ENCODE measurements around the gene TSPAN31. TPM values are rescaled to one million over a fixed set of nuclear protein-coding genes. Genes with fewer than 3 reads are reported as not detected.

Gene TSPAN31
- total and polyA plus RNA-seq, 12 donors, result 25.3 to 115 (median 55.9) TPM

- whole genome bisulfite sequencing, 4 donors, result 89 to 93% (median 91%) methylated on average over 6 of the region's 6 CpGs
Observed at GRCh38 chr12:57795354-57795753, 50.5 kb downstream of the TSPAN31 start.

GRCh38 chr12:57796996-57797395 lies 52.2 kb downstream of the TSPAN31 start:
- intact Hi-C loops (cut with DNase I), result no loop called here
- H3K9me3 ChIP-seq (replicated peaks in 1 of 3), result no peaks in the 10 kb centered on the region
- DNase-seq, result no peak
- TF ChIP-seq POLR2A (IDR thresholded peaks at IDR 0.05), result no peak
- no peak for TF ChIP-seq CTCF (IDR thresholded peaks at IDR 0.05)
- peaks cover 0 to 82% of the 10 kb centered on the region in 2 donors for H3K36me3 ChIP-seq (replicated peaks in 1 of 2)
- H3K27ac ChIP-seq, result no peak overlapping the region
- WGBS, 4 donors, result 94 to 100% (median 97%) methylated on average over 1 of the region's 1 CpG
- peaks cover 9 to 27% of the 10 kb centered on the region in 2 donors for H3K4me1 ChIP-seq (replicated peaks in 1 of 2)
- H3K27me3 ChIP-seq, result no peaks in the 10 kb centered on the region
- H3K4me3 ChIP-seq, result no peak overlapping the region

More at GRCh38 chr12:57795354-57795753, 50.5 kb downstream of the TSPAN31 start:
- Histone ChIP-seq H3K27me3 (no peaks in the 10 kb centered on the region), H3K27ac (peak overlapping the region in 3 of 5 donors; percentile 17 to 83 (median 78)), H3K4me1 (replicated peaks in 1 of 2) (peaks cover 9 to 27% of the 10 kb centered on the region in 2 donors), H3K9me3 (replicated peaks in 1 of 3) (no peaks in the 10 kb centered on the region), H3K4me3 (no peak overlapping the region), H3K36me3 (replicated peaks in 1 of 2) (peaks cover 0 to 69% of the 10 kb centered on the region in 2 donors)
- intact Hi-C loops (cut with DNase I), result no loop called here
- no peak for DNase-seq
- TF ChIP-seq POLR2A (IDR thresholded peaks at IDR 0.05) (no peak), CTCF (IDR thresholded peaks at IDR 0.05) (no peak)

- H3K4me3 ChIP-seq, result no peak overlapping the region
- intact Hi-C loops (cut with DNase I), result no loop called here
- no peaks in the 10 kb centered on the region for H3K27me3 ChIP-seq
- no peak for DNase-seq
- H3K36me3 ChIP-seq (replicated peaks in 1 of 2), result peaks cover 0 to 82% of the 10 kb centered on the region in 2 donors
- peak overlapping the region in 2 of 5 donors; percentile 4 to 8 for H3K27ac ChIP-seq
- H3K9me3 ChIP-seq (replicated peaks in 1 of 3), result no peaks in the 10 kb centered on the region
- 95 to 100% (median 98%) methylated on average over 1 of the region's 1 CpG for WGBS, 4 donors
- peaks cover 9 to 25% of the 10 kb centered on the region in 2 donors for H3K4me1 ChIP-seq (replicated peaks in 1 of 2)
- TF ChIP-seq POLR2A (IDR thresholded peaks at IDR 0.05) (no peak), CTCF (IDR thresholded peaks at IDR 0.05) (no peak)
Observed at GRCh38 chr12:57797933-57798332, 53.1 kb downstream of the TSPAN31 start.

Small RNA genes within 50 kb of the gene (microRNA-seq; reads per million reads assigned to microRNA genes)
- 0 to 0.45 (median 0) reads per million in 3 donors for gene MIR6759

Other genes starting within 250 kb of the TSPAN31 start
- 10 to 100 TPM in 8 of 9 donors, 1 to 10 TPM in 1; 7.7 to 65.1 (median 31.1) TPM for gene DDIT3, start 224.5 kb upstream of the TSPAN31 start, total RNA-seq
- 10 to 100 TPM; 72.8 to 98.4 (median 72.9) TPM for gene DDIT3, start 224.5 kb upstream of the TSPAN31 start, polyA plus RNA-seq
- gene MBD6, start 222.2 kb upstream of the TSPAN31 start, total RNA-seq, result 100 to 1,000 TPM in 2 of 9 donors, 10 to 100 TPM in 7; 10.5 to 128 (median 32.6) TPM
- 100 to 1,000 TPM in 1 of 3 donors, 10 to 100 TPM in 2; 21.7 to 167 (median 91.4) TPM for gene MBD6, start 222.2 kb upstream of the TSPAN31 start, polyA plus RNA-seq
- 100 to 1,000 TPM; 114 to 202 (median 137) TPM for gene DCTN2, start 197.8 kb upstream of the TSPAN31 start, total RNA-seq
- gene DCTN2, start 197.8 kb upstream of the TSPAN31 start, polyA plus RNA-seq, result 100 to 1,000 TPM in 2 of 3 donors, 10 to 100 TPM in 1; 81.2 to 238 (median 101) TPM
- 1 to 10 TPM in 4 of 9 donors, under 1 TPM in 4, not detected in 1; 0.32 to 7.6 (median 1.3) TPM for gene KIF5A, start 195.0 kb upstream of the TSPAN31 start, total RNA-seq
- gene KIF5A, start 195.0 kb upstream of the TSPAN31 start, polyA plus RNA-seq, result 1 to 10 TPM; 1.9 to 7.4 (median 5.6) TPM
- 10 to 100 TPM; 19.5 to 75.9 (median 28.8) TPM for gene PIP4K2C, start 153.8 kb upstream of the TSPAN31 start, total RNA-seq
- 10 to 100 TPM in 1 of 3 donors, 1 to 10 TPM in 2; 8.1 to 31.5 (median 8.6) TPM for gene PIP4K2C, start 153.8 kb upstream of the TSPAN31 start, polyA plus RNA-seq
- gene DTX3, start 140.2 kb upstream of the TSPAN31 start, total RNA-seq, result 10 to 100 TPM; 21.4 to 59.7 (median 46.0) TPM
- gene DTX3, start 140.2 kb upstream of the TSPAN31 start, polyA plus RNA-seq, result 100 to 1,000 TPM in 1 of 3 donors, 10 to 100 TPM in 2; 20.4 to 136 (median 98.9) TPM
- gene ARHGEF25, start 133.6 kb upstream of the TSPAN31 start, total RNA-seq, result 10 to 100 TPM in 4 of 9 donors, 1 to 10 TPM in 5; 4.9 to 15.9 (median 9.3) TPM
- 10 to 100 TPM in 2 of 3 donors, 1 to 10 TPM in 1; 5.3 to 86.4 (median 34.4) TPM for gene ARHGEF25, start 133.6 kb upstream of the TSPAN31 start, polyA plus RNA-seq
- 1 to 10 TPM in 5 of 9 donors, under 1 TPM in 4; 0.17 to 7.4 (median 1.1) TPM for gene B4GALNT1, start 111.8 kb upstream of the TSPAN31 start, total RNA-seq
- gene B4GALNT1, start 111.8 kb upstream of the TSPAN31 start, polyA plus RNA-seq, result 1 to 10 TPM; 1.0 to 1.3 (median 1.3) TPM
- 100 to 1,000 TPM; 157 to 428 (median 293) TPM for gene OS9, start 50.9 kb upstream of the TSPAN31 start, total RNA-seq
- 100 to 1,000 TPM; 155 to 282 (median 234) TPM for gene OS9, start 50.9 kb upstream of the TSPAN31 start, polyA plus RNA-seq
- gene AGAP2, start 6.3 kb upstream of the TSPAN31 start, total RNA-seq, result 1 to 10 TPM in 7 of 9 donors, under 1 TPM in 2; 0.50 to 4.0 (median 1.8) TPM
- 1 to 10 TPM; 1.9 to 8.1 (median 2.6) TPM for gene AGAP2, start 6.3 kb upstream of the TSPAN31 start, polyA plus RNA-seq
- gene CDK4, start 7.3 kb downstream of the TSPAN31 start, total RNA-seq, result 100 to 1,000 TPM in 8 of 9 donors, 10 to 100 TPM in 1; 90.9 to 197 (median 145) TPM
- gene CDK4, start 7.3 kb downstream of the TSPAN31 start, polyA plus RNA-seq, result 10 to 100 TPM; 46.8 to 78.8 (median 66.1) TPM
- gene MARCHF9, start 10.1 kb downstream of the TSPAN31 start, total RNA-seq, result 10 to 100 TPM in 7 of 9 donors, 1 to 10 TPM in 2; 6.7 to 23.4 (median 16.5) TPM
- 10 to 100 TPM in 2 of 3 donors, 1 to 10 TPM in 1; 9.5 to 45.1 (median 44.0) TPM for gene MARCHF9, start 10.1 kb downstream of the TSPAN31 start, polyA plus RNA-seq
- 10 to 100 TPM in 1 of 9 donors, 1 to 10 TPM in 7, under 1 TPM in 1; 0.48 to 10.4 (median 2.8) TPM for gene CYP27B1, start 22.0 kb downstream of the TSPAN31 start, total RNA-seq
- 1 to 10 TPM; 2.5 to 3.8 (median 3.5) TPM for gene CYP27B1, start 22.0 kb downstream of the TSPAN31 start, polyA plus RNA-seq
- 10 to 100 TPM in 8 of 9 donors, 1 to 10 TPM in 1; 4.7 to 56.8 (median 22.6) TPM for gene METTL1, start 27.1 kb downstream of the TSPAN31 start, total RNA-seq
- gene METTL1, start 27.1 kb downstream of the TSPAN31 start, polyA plus RNA-seq, result 10 to 100 TPM; 53.4 to 87.8 (median 62.6) TPM
- 10 to 100 TPM in 5 of 9 donors, 1 to 10 TPM in 4; 4.3 to 35.9 (median 11.8) TPM for gene EEF1AKMT3, start 27.6 kb downstream of the TSPAN31 start, total RNA-seq
- gene EEF1AKMT3, start 27.6 kb downstream of the TSPAN31 start, polyA plus RNA-seq, result 1 to 10 TPM; 2.4 to 9.9 (median 3.4) TPM
- gene TSFM, start 37.7 kb downstream of the TSPAN31 start, total RNA-seq, result 100 to 1,000 TPM in 2 of 9 donors, 10 to 100 TPM in 7; 40.4 to 107 (median 70.4) TPM
- 10 to 100 TPM; 31.5 to 82.6 (median 62.5) TPM for gene TSFM, start 37.7 kb downstream of the TSPAN31 start, polyA plus RNA-seq
- gene AVIL, start 73.7 kb downstream of the TSPAN31 start, total RNA-seq, result 10 to 100 TPM in 1 of 9 donors, 1 to 10 TPM in 8; 1.5 to 10.3 (median 4.5) TPM
- gene AVIL, start 73.7 kb downstream of the TSPAN31 start, polyA plus RNA-seq, result 10 to 100 TPM in 2 of 3 donors, 1 to 10 TPM in 1; 5.0 to 32.6 (median 27.9) TPM
- gene CTDSP2, start 101.7 kb downstream of the TSPAN31 start, total RNA-seq, result 100 to 1,000 TPM in 7 of 9 donors, 10 to 100 TPM in 2; 89.2 to 275 (median 250) TPM
- 10 to 100 TPM; 42.9 to 89.6 (median 51.3) TPM for gene CTDSP2, start 101.7 kb downstream of the TSPAN31 start, polyA plus RNA-seq
- 10 to 100 TPM in 4 of 9 donors, 1 to 10 TPM in 5; 4.2 to 20.0 (median 7.2) TPM for gene ATP23, start 196.5 kb downstream of the TSPAN31 start, total RNA-seq
- gene ATP23, start 196.5 kb downstream of the TSPAN31 start, polyA plus RNA-seq, result 10 to 100 TPM in 1 of 3 donors, 1 to 10 TPM in 2; 6.6 to 12.1 (median 8.4) TPM